Sigmoid colon (tissue), 4 donors: Measurements from ENCODE around the gene PSMA1.

Experiments used
- CTCF ChIP-seq, 4 experiments: fragments of 450-650 bp in 3 of 4; fragments of 200-600 bp in 1 of 4; IDR thresholded peaks; one replicate each; pipeline ENCODE4 v1.5.1; 2016 to 2019; ENCODE audit warnings: antibody characterized with exemption in 4 of 4, mild to moderate bottlenecking in 3 of 4, moderate library complexity in 2 of 4
- POLR2A ChIP-seq, 2 donors: fragments of 450-650 bp; IDR thresholded peaks; one replicate each; pipeline ENCODE4 v1.6.1; 2016; ENCODE audit warnings: antibody characterized with exemption in 2 of 2, mild to moderate bottlenecking in 2 of 2, moderate library complexity in 2 of 2
- POLR2AphosphoS5 ChIP-seq, 4 donors: sonication (generic); formaldehyde crosslinking; IDR thresholded peaks; one replicate each; pipeline ENCODE4 v1.6.1; 2017; ENCODE audit warnings: antibody characterized with exemption in 4 of 4

GRCh38 chr11:14522801-14523200, 2.6 kb upstream of the PSMA1 start:
- no peak for TF ChIP-seq CTCF (IDR thresholded peaks at IDR 0.05)
- no peak for TF ChIP-seq POLR2A (IDR thresholded peaks at IDR 0.05)
- no peak for TF ChIP-seq POLR2AphosphoS5 (IDR thresholded peaks at IDR 0.05)
